Transverse colon (tissue), 4 donors: Measurements from ENCODE around the gene PAIP1.

ENCODE experiments used
- EP300 ChIP-seq: sonication (generic); formaldehyde crosslinking; IDR thresholded peaks from one replicate; pipeline ENCODE4 v1.6.1; 2017; ENCODE audit warnings: antibody characterized with exemption, low read depth
- POLR2A ChIP-seq: fragments of 450-650 bp; IDR thresholded peaks from one replicate; pipeline ENCODE4 v1.6.1; 2016; ENCODE audit warnings: antibody characterized with exemption, mild to moderate bottlenecking, moderate library complexity
- POLR2AphosphoS5 ChIP-seq, 3 donors: sonication (generic); formaldehyde crosslinking; IDR thresholded peaks; one replicate each; pipeline ENCODE4 v1.6.1; 2016; ENCODE audit warnings: antibody characterized with exemption in 3 of 3
- TF ChIP-seq, protein P1 (sequence below), 5 experiments: fragments of 200-600 bp in 3 of 5; fragments of 450-650 bp in 2 of 5; sonication (generic) in 3 of 5; IDR thresholded peaks; 1 replicate in 2 of 5; 2 replicates in 3 of 5; pipeline ENCODE4 v1.5.1; 2016 to 2017; ENCODE audit warnings: antibody characterized with exemption in 5 of 5, inconsistent platforms in 3 of 5, mild to moderate bottlenecking in 2 of 5, moderate library complexity in 1 of 5

DNA sequence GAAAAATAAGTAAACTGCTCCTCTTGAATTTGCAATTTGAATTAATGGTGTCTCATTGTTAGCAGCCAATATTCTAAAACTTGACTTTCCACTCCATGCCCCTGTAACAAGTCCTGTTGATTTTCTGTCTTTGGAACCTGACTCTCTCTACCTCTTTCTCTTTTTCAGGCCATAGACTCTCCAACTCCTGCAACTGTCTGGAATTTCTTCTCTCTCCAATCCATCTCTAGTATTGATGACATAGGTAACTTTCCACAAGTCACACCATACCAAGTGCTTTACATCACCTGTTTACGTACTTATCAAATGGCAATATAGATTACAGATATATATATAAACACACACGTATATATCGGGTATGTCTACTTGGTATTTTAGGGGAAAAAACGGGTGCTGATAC lies 42.9 kb downstream of the PAIP1 start:
- TF ChIP-seq, protein P1, sequence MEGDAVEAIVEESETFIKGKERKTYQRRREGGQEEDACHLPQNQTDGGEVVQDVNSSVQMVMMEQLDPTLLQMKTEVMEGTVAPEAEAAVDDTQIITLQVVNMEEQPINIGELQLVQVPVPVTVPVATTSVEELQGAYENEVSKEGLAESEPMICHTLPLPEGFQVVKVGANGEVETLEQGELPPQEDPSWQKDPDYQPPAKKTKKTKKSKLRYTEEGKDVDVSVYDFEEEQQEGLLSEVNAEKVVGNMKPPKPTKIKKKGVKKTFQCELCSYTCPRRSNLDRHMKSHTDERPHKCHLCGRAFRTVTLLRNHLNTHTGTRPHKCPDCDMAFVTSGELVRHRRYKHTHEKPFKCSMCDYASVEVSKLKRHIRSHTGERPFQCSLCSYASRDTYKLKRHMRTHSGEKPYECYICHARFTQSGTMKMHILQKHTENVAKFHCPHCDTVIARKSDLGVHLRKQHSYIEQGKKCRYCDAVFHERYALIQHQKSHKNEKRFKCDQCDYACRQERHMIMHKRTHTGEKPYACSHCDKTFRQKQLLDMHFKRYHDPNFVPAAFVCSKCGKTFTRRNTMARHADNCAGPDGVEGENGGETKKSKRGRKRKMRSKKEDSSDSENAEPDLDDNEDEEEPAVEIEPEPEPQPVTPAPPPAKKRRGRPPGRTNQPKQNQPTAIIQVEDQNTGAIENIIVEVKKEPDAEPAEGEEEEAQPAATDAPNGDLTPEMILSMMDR (IDR thresholded peaks at IDR 0.05): no peak
- TF ChIP-seq POLR2AphosphoS5 (IDR thresholded peaks at IDR 0.05): no peak
- TF ChIP-seq POLR2A: no peak
- no peak for TF ChIP-seq EP300
